Measurements from ENCODE around the gene FABP3.
A peak's percentile ranks its signal among the peaks of the same experiment; 100 is the strongest.

The FABP3 gene

DNA sequence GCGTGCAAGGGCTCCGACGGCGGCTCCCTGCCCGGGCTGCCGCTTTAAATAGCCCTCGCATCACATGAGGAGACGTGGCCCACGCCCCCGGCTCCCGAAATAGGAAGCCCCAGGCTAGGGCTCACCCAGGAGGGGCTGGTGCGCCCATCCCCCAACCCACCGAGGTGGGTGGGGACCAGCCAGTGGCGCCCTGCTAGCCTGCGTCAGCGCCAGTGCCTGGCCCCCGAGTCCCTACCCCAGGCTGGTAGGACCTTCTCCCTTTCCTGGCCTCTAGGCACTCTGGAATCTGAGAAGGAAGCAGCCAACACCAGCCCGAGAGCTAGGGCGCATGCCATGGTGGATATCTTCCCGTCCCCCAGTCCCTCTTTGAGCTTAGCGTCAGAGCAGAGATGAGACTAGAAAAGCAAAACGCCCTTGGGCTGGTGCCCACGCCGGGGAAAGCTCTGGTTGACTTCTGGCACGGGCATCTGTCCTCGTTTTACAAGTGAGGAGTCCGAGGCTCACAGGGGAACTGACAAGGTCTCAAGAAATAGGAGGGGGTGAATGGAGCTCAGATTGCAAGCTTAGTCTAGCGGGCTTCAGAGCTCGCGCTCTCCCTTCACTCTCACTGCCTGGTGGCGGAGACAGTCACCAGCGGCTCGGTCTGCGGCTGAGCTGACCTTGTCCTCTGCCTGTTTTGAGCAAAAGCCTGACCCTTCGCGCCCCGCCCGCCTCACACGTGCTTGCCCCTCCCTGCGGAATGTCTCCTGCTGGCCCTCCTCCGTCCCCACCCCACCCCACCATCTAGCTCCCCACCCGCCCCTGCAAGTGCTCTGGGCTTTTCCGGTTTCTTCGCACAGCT is at the start of gene FABP3 (continued):
- TF ChIP-seq PRDM10 (tag by site-specific recombination; IDR thresholded peaks at IDR 0.05): peak; percentile 66
- no peak for TF ChIP-seq BCL11A (tag by site-specific recombination; IDR thresholded peaks at IDR 0.05; ENCODE audit: low read depth)
- no peak for TF ChIP-seq WT1 (tag by site-specific recombination; IDR thresholded peaks at IDR 0.05)
- no peak for TF ChIP-seq INSM2 (tag by site-specific recombination; IDR thresholded peaks at IDR 0.05)
- no peak for TF ChIP-seq SCRT1 (tag by site-specific recombination; IDR thresholded peaks at IDR 0.05; ENCODE audit: borderline replicate concordance)
- no peak for TF ChIP-seq SCRT2 (tag by site-specific recombination; IDR thresholded peaks at IDR 0.05)
- TF ChIP-seq ZNF23 (tag by site-specific recombination; IDR thresholded peaks at IDR 0.05; ENCODE audit: borderline replicate concordance): no peak
- no peak for TF ChIP-seq ZNF121 (tag by site-specific recombination; IDR thresholded peaks at IDR 0.05)
- TF ChIP-seq ZNF140 (tag by site-specific recombination; IDR thresholded peaks at IDR 0.05): no peak
- peak; percentile 61 for TF ChIP-seq GLIS1 (tag by site-specific recombination; IDR thresholded peaks at IDR 0.05)
- TF ChIP-seq ZNF169 (tag by site-specific recombination; IDR thresholded peaks at IDR 0.05): no peak
- TF ChIP-seq ZIC2 (tag by site-specific recombination; IDR thresholded peaks at IDR 0.05): peak; percentile 17; the same call in 1 of the 2 replicates
- peak; percentile 90 for TF ChIP-seq ZNF600 (tag by site-specific recombination; IDR thresholded peaks at IDR 0.05)
- 0 out of 2 replicates have a peak, but pooled peaks have one; percentile 7 for TF ChIP-seq ZXDB (tag by site-specific recombination; IDR thresholded peaks at IDR 0.05)
- no peak for TF ChIP-seq ZNF549 (tag by site-specific recombination; IDR thresholded peaks at IDR 0.05)
- TF ChIP-seq ZFHX2 (tag by site-specific recombination; conservative IDR thresholded peaks at IDR 0.05): peak; percentile 85
- TF ChIP-seq TSHZ1 (tag by site-specific recombination; IDR thresholded peaks at IDR 0.05; ENCODE audit: borderline replicate concordance): no peak
- TF ChIP-seq ZNF114 (tag by site-specific recombination; IDR thresholded peaks at IDR 0.05): no peak
- peak; percentile 98 for TF ChIP-seq ZBTB17 (tag by site-specific recombination; IDR thresholded peaks at IDR 0.05)
- peak; percentile 57 for TF ChIP-seq ZNF449 (tag by site-specific recombination; IDR thresholded peaks at IDR 0.05)
- peak; percentile 92; the same call in 1 of the 2 replicates for TF ChIP-seq ZBTB48 (tag by site-specific recombination; IDR thresholded peaks at IDR 0.05)
- no peak for TF ChIP-seq ZNF785 (tag by site-specific recombination; IDR thresholded peaks at IDR 0.05)
- TF ChIP-seq ATF2 (tag by site-specific recombination; IDR thresholded peaks at IDR 0.05; ENCODE audit: low read depth): no peak
- peak; percentile 90 for TF ChIP-seq PRDM1 (tag by site-specific recombination; IDR thresholded peaks at IDR 0.05)
- 0 out of 2 replicates have a peak, but pooled peaks have one; percentile 23 for TF ChIP-seq ZNF660 (tag by site-specific recombination; IDR thresholded peaks at IDR 0.05)
- TF ChIP-seq ZNF335 (tag by site-specific recombination; conservative IDR thresholded peaks at IDR 0.05): peak; percentile 88
- peak; percentile 54; the same call in 1 of the 2 replicates for TF ChIP-seq ZNF501 (tag by site-specific recombination; IDR thresholded peaks at IDR 0.05)
- peak; percentile 53; the same call in 1 of the 2 replicates for TF ChIP-seq EGR2 (tag by site-specific recombination; IDR thresholded peaks at IDR 0.05; ENCODE audit: low read depth)

Measured in HEK293 (cell line).